Pons (tissue), 1 donor: ENCODE measurements around the gene CDV3.
"Not testable (repeated sequence)": the region's sequence is repeated elsewhere in the genome, so short reads cannot be mapped to it uniquely, and the experiment has no call there.

Experiments used
- DNase-seq: peaks from one replicate; pipeline ENCODE4 v3.0.0-alpha.2; 2016; ENCODE audit warnings: low spot score

The CDV3 gene, protein sequence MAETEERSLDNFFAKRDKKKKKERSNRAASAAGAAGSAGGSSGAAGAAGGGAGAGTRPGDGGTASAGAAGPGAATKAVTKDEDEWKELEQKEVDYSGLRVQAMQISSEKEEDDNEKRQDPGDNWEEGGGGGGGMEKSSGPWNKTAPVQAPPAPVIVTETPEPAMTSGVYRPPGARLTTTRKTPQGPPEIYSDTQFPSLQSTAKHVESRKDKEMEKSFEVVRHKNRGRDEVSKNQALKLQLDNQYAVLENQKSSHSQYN

DNA sequence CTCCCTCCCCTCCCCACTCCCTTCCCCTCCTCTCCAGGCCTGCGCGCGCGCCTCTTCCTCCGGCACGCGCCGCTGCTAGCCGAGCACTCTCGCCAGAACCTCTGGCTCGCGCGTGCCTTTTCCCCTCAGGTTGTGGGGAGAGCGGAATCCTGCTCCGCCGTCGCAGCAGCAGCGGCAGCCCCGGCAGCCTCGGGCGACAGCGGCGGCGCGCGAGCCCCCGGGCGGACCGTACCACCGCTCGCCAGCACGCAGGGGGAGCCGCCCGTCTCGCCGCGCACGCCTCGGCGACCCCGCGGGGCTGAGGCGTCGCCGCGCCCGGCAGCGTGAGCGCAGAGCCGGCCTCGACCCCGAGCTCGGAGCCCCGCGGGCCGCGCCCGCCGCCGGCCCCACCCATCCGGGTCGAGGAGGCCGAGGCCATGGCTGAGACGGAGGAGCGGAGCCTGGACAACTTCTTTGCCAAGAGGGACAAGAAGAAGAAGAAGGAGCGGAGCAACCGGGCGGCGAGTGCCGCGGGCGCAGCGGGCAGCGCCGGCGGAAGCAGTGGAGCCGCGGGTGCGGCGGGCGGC, at the start of gene CDV3:
TSS of gene CDV3 (plus strand) at position 58 of the 566 bp plus-strand sequence. CDS start at position 417, 359 bp downstream.
- DNase-seq: no peak

DNA sequence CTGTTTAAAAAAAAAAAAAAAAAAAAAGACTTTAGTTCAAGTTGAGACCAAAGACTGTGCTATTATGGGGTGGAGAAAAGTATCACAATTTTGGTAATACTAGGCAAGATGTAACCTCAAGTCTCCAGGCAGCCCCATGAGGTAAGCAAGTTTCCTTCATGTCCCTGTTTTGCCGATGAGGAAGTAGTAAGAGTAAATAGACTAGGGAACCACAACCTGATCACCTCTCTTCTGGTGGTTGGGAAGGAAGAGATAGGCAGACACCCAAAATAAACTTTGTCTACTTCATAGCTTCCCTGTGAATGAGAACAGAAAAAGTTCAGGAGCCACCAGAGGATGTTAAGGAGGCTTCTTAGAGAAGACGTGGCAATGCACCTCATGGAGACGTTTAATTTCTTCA, 49.7 kb upstream of the CDV3 start:
- DNase-seq: not testable (repeated sequence)

DNA sequence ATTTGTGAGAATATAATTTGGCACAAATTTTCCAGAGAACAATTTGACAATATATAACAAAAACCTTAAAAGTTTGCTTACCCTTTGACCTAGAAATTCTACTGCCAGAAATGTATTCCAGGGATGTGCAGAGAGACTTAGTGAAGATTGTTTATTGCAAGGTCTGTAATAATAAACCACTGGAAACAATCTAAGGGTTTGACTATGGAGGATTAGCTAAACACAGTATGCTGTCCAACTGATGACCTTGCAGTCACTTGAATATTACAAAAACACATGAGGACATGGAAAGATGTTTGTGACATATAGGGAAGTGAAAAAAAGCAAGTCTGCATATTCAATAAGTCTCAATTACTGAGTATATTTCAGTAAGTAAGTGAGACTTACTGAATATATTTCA, 48.1 kb upstream of the CDV3 start:
- DNase-seq: no peak

DNA sequence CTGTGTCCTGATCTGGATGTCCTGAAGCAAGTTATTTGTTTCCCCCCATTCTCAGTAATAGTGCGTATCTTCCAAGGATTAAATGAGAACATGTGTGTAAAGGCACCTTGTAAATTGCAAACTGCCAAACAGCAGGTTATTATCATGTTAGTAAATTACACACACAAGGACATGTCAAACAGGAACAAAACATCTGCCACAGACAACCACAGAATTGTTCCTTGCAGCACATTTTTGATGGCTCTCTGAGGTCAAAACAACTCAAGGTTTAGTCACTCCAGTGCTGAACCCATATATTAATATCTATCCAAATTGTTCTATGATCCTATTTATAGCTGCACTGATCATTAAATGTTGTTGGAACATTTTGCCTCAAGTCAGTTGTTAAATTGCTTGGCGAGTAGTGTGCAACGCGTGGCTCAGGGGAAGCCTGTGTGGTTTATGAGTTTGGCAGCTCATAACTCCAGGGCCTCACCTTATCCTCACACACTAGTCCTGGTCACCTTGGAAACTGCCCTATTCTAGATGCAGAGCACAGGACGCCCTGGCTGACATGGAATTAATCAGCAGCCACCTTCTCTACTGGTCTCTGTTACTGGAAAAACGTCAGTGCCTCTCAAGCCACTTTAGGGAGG, 46.3 kb upstream of the CDV3 start:
- no peak for DNase-seq

DNA sequence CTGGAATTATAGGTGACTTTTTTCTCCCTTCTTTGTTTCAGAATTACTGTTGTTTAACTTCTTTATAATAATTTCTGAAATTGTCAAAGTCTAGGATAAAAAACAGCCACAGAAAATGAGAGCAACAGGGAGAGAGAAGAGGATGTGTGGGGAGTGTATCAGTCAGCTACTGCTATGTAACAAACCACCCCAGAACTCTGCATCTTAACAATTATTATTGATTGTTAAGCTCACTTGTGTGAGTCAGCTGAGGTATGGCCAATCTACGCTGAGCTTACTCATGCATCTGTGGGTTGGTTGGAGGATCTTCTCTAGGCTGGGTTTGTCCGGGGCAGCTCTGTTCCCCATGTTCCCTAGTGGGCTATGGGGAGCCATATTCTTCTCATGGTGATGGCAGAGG, 43.7 kb upstream of the CDV3 start:
- DNase-seq: no peak

DNA sequence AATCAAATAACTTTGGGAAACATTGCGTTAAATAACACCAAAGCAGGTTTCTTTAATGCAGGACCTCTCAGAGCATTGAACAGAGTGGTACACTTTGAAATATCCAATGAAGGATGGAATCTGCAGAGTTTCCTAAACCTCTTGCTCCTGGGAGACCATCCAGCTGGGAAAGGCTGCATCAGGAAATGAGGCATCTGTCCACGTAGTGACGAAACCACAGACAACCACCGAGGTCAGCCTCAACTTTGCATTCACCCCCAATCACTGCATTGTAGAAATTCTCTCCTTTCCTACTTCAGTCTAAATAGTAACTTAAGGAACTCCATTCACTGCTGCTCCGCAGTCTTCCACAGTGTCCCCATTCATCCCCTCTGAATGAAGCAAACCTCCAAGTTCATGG, 41.5 kb upstream of the CDV3 start:
- DNase-seq: no peak

DNA sequence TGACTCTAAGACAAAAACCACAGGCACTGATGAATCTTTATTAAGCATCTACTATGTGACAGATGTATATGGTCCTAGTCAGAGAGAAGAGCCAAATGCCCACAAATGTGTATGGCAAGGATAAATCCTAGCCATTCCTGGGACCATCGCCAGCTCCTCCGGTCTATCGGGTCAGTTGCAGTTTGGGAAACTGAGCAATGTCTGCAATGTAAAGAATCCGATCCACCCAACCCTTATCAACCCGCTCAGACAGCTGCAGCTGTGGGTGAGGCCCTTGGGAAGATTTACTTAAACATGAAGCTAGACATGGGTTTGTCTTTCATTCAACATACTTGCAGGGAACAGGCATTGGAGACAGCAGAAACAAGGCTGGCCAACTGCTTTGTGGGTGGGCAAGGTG, 40.5 kb upstream of the CDV3 start:
- DNase-seq: no peak

DNA sequence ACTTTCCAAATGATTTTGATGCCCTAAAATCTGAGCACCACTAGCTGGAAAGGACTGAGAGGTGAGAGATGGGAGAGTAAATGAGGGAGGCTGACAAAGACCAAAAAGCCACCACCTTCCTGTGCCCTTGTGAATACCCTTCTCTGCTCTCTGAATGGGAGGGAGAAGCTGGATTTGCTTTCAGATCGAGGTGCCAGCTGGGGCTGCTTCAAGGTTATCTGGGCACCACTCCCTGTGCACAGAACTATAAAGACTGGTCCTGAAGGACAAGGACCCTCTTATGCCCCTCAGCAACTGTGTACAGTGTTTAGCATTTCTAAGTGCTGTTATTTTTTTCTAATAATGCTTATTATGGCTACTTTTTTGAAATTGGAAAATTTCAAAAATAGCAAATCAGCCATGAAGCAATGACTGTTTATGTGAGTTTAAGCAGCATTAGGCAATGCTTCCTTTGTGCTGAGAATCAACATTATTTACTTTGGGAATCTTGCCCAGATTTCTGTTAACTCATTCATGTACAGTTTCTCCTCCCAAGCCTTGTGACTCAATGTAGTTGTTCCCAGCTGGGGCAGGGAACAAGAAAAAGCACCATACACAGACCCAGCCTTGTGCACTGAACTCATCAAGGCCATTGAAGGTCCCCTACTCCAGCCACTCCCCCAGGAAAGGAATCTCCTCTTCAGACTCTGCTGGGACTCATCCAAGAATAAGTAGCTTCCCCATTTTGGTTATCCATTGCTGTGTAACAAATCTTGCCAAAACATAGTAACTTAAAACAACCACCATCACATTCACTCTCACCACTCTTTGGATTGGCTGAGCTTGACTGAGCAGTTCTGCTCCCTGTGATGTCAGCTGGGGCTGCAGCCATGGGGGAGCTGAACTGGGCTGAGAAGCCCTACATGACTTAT, 37.3 kb upstream of the CDV3 start:
- peak; percentile 50 for DNase-seq

DNA sequence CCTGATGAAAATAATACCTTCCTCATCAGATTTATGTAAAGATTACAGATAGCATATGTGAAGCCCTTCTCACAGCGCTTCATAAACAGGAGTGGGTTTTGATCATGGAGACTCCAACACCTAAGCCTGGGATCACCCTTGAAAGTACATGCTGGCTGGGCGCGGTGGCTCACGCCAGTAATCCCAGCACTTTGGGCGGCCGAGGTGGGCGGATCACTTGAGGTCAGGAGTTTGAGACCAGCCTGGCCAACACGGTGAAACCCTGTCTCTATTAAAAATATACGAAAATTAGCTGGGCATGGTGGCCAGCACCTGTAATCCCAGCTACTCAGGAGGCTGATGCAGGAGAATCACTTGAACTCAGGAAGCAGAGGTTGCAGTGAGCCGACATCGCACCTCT, 36.4 kb upstream of the CDV3 start:
- DNase-seq: not testable (repeated sequence)

DNA sequence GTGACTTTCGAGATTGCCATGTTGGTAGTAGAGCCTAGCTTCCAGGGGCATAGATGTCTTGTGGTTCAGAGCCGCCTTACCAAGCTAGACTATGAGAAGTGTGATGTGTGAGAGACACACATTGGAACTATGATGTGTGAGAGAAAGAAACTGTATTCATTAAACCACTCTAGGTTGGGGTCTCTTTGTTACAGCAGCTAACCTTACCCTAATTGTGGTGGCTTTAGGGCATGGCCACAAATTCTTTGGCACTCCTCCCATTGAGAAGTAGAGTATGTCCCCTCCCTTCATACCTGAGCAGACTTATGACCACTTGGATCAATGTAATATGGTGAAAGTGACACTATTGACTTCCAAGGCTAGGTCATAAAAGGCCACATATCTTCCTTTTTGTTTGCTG, 35.3 kb upstream of the CDV3 start:
- DNase-seq: no peak

DNA sequence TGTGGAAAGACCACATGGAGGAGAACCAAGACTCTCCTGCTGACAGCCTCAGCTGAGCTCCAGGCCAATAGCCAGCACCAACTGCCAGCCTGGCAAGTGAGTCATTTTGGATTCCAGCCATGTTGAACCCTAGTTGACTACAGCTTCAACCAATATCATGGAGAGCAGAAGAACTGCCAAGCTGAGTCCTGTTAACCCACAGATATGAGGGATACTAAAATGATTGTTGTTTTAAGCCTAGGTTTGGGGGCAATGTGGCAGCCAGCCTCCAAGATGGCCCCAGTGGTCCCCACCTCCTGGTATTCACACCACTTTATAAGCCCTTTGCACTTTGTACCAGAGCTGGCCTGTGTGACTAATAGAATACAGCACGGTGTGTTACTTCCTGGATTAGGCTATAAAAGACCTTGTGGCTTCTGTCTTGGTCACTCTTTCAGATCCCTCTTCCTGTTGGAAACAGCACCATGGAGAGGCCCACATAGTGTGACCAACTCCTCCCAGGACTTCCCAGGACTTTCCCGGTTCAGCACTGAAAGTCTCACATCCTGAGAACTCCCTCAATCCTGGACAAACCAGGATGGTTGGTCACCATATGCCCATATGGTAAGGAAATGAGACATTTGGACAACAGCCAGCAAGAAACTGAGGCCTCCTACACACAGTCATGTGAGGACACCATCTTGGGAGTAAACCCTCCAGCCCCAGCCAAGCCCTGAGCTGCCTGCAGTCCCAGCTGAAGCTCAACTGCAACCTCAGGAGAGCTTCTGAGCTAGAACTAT, 32.4 kb upstream of the CDV3 start:
- no peak for DNase-seq

DNA sequence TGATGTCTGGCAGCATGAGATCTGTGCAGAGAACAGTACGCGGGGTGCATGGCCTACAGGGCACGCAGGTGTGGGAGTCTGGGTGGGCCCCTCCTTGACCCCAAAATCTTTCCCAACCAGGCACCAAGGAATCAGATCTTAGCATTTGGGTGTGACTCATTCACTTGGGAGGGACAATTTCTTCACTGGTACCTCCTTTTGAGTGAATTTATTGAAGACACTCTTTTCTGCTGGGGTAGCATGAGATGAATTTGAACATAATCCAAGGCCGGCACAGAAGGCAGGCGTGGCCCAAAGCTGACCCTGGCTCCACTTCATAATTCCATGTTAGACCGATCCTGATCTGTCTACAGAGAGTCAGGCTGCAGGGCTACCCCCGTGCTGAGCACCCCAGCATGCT, 30.6 kb upstream of the CDV3 start:
- no peak for DNase-seq

DNA sequence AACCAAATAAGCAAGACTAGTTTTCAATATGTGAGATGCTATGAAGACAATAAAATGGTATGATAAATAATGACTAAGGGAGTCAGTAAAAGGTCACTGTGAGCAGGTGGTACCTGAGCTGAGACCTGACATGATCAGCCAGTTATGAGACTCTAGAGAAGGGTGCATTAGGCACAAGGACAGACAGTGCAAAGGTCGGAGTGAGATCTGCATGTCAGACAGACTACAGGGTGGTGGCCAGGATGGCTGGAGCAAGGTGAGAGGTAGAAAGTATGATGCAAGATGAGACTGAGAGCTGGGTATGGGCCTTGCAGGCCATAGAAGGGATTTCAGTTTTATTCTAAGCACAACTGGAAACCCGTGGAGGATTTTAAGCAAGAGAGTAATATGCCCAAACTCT, 28.5 kb upstream of the CDV3 start:
- DNase-seq: not testable (repeated sequence)

DNA sequence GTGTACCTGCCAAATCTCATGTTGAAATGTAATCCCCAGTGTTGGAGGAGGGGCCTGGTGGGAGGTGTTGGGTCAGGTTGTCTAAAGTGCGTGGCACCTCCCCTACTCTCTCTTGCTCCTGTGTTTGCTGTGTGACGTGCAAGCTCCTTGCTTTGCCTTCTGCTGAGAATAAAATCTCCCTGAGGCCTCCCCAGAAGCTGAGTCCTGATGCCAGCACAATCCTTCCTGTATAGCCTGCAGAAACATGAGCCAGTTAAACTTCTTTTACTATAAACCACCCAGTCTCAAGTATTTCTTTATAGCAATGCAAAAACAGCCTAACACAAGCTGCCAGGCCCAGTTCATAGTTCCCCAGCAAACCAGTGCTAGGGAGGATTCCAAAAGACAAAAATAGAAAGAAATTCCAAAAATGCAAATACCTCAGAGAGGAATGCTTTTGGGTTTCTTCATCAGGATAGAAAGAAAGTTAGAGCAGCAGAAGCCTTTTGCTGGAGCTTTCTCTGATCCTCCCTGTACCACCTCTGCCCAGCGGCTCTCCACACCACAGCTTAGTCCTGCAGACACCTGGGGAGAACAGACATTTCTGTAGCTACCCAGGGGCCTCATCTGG, 25.9 kb upstream of the CDV3 start:
- no peak for DNase-seq

DNA sequence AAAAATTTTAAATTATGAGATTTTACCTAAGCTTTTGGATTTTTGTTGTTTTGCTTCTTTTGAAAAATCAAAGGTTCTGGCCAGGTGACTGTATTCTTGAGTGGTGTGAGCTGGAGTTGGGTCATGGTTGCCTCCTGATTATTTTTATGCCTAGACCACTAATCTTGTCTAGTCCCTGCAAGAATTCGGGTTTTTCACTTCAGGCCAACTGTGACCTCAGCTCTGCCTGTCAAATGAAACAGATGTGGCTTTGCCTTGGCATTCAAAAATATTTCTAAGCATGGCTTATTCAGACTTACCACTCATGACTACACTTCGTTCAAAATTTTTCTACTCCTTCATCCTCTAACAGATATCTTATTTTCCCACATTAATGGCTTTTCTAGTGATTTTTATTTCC, 25.4 kb upstream of the CDV3 start:
- no peak for DNase-seq

DNA sequence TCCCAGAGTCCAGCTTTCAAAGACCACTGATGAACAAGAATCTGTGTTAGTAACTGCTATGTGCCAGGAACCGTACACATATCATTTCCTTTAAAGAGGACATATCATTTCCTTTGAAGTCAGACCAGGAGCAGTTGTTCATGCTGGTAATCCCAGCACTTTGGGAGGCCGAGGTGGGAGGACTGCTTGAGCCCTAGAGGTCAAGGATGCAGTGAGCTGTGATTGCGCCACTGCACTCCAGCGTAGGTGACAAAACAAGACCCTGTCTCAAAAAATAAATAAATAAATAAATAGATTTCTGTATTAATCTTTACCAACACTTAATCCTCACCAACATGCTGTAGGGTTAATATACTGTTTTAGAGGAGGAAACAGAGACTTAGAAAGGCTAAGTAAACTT, 23.9 kb upstream of the CDV3 start:
- DNase-seq: no peak

DNA sequence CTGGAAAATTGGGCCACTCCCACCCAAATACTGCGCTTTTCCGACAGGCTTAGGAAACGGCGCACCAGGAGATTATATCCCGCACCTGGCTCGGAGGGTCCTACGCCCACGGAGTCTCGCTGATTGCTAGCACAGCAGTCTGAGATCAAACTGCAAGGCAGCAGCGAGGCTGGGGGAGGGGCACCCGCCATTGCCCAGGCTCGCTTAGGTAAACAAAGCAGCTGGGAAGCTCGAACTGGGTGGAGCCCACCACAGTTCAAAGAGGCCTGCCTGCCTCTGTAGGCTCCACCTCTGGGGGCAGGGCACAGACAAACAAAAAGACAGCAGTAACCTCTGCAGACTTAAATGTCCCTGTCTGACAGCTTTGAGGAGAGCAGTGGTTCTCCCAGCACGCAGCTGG, 21.9 kb upstream of the CDV3 start:
- not testable (repeated sequence) for DNase-seq

DNA sequence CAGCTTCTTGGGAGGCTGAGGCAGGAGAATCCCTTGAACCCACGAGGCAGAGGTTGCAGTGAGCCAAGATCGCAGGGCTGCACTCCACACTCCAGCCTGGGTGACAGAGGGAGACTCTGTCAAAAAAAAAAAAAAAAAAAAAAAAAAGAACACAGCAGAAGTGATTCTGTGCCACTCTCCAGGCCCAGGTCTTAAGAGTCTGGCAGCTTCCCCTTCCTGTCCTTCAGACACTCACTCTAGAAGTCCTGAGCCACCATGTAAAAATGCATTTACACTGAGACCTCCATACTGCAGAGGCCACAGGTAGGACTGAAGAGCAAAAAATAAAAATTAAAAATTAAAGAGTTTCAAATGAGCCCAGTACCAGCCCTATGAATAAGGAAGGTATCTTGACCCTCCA, 11.8 kb upstream of the CDV3 start:
- no peak for DNase-seq

DNA sequence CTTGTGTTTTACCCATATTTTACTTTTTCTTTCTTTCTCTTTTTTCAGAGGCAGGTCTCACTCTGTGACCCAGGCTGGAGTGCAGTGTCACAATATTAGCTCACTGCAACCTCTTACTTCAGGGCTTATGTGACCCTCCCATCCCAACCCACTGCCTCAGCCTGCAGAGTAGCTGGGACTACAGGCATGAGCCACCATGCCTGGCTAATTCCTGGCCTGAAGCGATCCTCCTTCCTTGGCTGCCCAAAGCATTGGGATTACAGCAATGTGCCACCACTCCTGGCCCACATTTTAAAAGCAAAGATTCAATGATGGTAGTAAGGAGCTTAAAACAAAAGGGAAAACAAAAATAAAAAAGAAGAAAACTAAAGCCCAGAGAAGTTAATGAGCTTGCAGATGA, 11.1 kb upstream of the CDV3 start:
- DNase-seq: no peak

DNA sequence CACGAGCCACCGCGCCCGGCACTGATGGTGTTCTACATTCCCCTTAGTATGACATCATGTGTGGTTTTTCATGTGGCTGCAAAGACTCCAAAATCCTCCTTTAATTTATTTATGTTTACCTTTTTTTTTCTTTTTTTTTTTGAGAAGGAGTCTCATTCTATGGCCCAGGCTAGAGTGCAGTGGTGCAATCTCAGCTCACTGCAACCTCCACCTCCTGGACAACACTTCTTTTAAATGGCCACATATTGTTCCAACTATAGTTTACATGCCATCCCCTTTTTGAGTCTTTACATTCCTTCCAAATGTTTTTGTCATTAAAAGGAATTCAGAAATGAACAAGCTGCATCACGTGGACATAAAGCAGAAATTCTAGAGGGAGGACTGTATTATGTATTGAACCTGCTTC, 10.3 kb upstream of the CDV3 start:
- no peak for DNase-seq

DNA sequence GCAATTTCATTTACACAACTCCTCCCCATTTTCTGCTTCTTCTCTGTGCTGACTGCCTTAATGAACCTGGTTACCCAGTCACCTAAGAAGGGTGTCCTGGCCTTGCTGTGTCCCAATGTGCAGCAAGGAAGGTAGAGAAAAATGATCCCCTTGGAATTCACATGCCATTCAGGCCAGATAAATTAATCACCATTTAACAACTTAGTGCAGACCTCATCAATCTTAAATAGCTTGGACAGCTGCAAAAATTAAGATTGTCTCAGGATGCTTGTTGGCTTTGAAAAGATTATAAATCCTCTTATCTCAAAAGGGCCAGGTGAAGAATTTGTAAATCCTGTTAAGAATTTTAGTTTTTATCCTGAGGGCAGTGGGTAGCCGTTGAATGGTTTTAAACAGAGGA, 9.7 kb upstream of the CDV3 start:
- no peak for DNase-seq
